Astrocyte of the cerebellum (primary cell): ENCODE results near the gene ZNF275.
"Not testable (repeated sequence)": the region's sequence is repeated elsewhere in the genome, so short reads cannot be mapped to it uniquely, and the experiment has no call there.

ENCODE experiments used
- DNase-seq: peaks from one replicate; pipeline ENCODE4 v3.0.0-alpha.2; 2011; ENCODE audit warnings: low read depth
- H3K4me3 ChIP-seq: 2 replicates; pipeline ENCODE4 v1.5.1; 2011; ENCODE audit warnings: mild to moderate bottlenecking, low read depth, low read length, moderate library complexity
- CTCF ChIP-seq: IDR thresholded peaks from 2 replicates; pipeline ENCODE4 v1.5.1; 2012; ENCODE audit warnings: low read length, low read depth, moderate library complexity, mild to moderate bottlenecking; ENCODE audit errors: missing control alignments
- in situ Hi-C: cut with HindIII; loops from 2 replicates; pipeline ENCODE4 v1.10.0; 2017; ENCODE audit warnings: low sequenced_read_pairs

ZNF275 gene

GRCh38 chrX:153387987-153388721, 54.2 kb downstream of the ZNF275 start:
- DNase-seq: no peak
- H3K4me3 ChIP-seq: no peak overlapping the region
- in situ Hi-C loops: loop anchor here (5.0 kb wide), 1 partner anchor 51 kb away; no protein-coding TSS in a partner anchor
- no peak for TF ChIP-seq CTCF

GRCh38 chrX:153388722-153389459, 54.9 kb downstream of the ZNF275 start:
- in situ Hi-C loops: loop anchor here (5.0 kb wide), 1 partner anchor 52 kb away; no protein-coding TSS in a partner anchor
- no peak overlapping the region for H3K4me3 ChIP-seq
- no peak for DNase-seq
- TF ChIP-seq CTCF: no peak

GRCh38 chrX:153389460-153389768, 55.5 kb downstream of the ZNF275 start:
- in situ Hi-C loops: loop anchor here (5.0 kb wide), 1 partner anchor 52 kb away; no protein-coding TSS in a partner anchor
- DNase-seq: not testable (repeated sequence)

GRCh38 chrX:153392642-153393321, 58.8 kb downstream of the ZNF275 start:
- in situ Hi-C loops: no loop called here
- TF ChIP-seq CTCF: no peak
- DNase-seq: no peak
- no peak overlapping the region for H3K4me3 ChIP-seq

More at GRCh38 chrX:153389460-153389768, 55.5 kb downstream of the ZNF275 start:
- H3K4me3 ChIP-seq: not testable (repeated sequence)

- no peak for TF ChIP-seq CTCF
- H3K4me3 ChIP-seq: no peak overlapping the region
- in situ Hi-C loops: no loop called here
- no peak for DNase-seq
Observed at GRCh38 chrX:153394612-153395011, 60.7 kb downstream of the ZNF275 start.

GRCh38 chrX:153395613-153396319, 61.8 kb downstream of the ZNF275 start:
- no peak overlapping the region for H3K4me3 ChIP-seq
- in situ Hi-C loops: no loop called here
- DNase-seq: no peak
- no peak for TF ChIP-seq CTCF
